Common myeloid progenitor, CD34-positive (primary cell): ENCODE data around the gene ITGA3.

ENCODE experiments used
- CTCF ChIA-PET: fragments of 350-600 bp; sonication (Branson Sonifier 250); formaldehyde crosslinking; loops from one replicate; lab custom pipeline; 2021; ENCODE audit warnings: antibody characterized with exemption; lab: Charles Lee
- POLR2A ChIA-PET: fragments of 350-600 bp; sonication (Branson Sonifier 250); formaldehyde crosslinking; loops from one replicate; lab custom pipeline; 2021; ENCODE audit warnings: antibody characterized with exemption; lab: Charles Lee
- DNase-seq, 3 donors: peaks; one replicate each; pipeline versions ENCODE4 v3.0.0 to v3.0.0-alpha.2; 2013
- H3K27ac ChIP-seq, 2 experiments: 1 replicate in 1 of 2; 2 replicates in 1 of 2; pipeline ENCODE4 v1.7.0; 2013; ENCODE audit warnings: inconsistent platforms in 2 of 2, low read length in 2 of 2, mild to moderate bottlenecking in 2 of 2, low read depth in 1 of 2, moderate library complexity in 1 of 2; ENCODE audit not compliant: severe bottlenecking in 2 of 2, insufficient read depth in 1 of 2, poor library complexity in 1 of 2
- H3K27me3 ChIP-seq, 5 experiments: replicated peaks in 2 of 5; 1 replicate in 3 of 5; 2 replicates in 2 of 5; pipeline versions ENCODE4 v1.6.1 to v1.7.0; 2013; ENCODE audit warnings: low read length in 4 of 5, mild to moderate bottlenecking in 2 of 5, moderate library complexity in 2 of 5, inconsistent platforms in 1 of 5; ENCODE audit not compliant: insufficient read depth in 5 of 5, control insufficient read depth in 4 of 5
- H3K36me3 ChIP-seq, 4 experiments: 1 replicate in 2 of 4; 2 replicates in 2 of 4; pipeline versions ENCODE4 v1.6.1 to v1.7.0; 2013; ENCODE audit warnings: low read length in 3 of 4, control low read depth in 1 of 4, mild to moderate bottlenecking in 1 of 4; ENCODE audit not compliant: control insufficient read depth in 4 of 4, insufficient read depth in 4 of 4
- H3K4me1 ChIP-seq, 4 experiments: 1 replicate in 3 of 4; 2 replicates in 1 of 4; pipeline versions ENCODE4 v1.6.1 to v1.7.1; 2013; ENCODE audit warnings: low read length in 3 of 4, mild to moderate bottlenecking in 3 of 4, control low read depth in 1 of 4, inconsistent platforms in 1 of 4, moderate library complexity in 1 of 4; ENCODE audit not compliant: control insufficient read depth in 4 of 4, insufficient read depth in 4 of 4; ENCODE audit errors: control extremely low read depth in 1 of 4
- H3K4me3 ChIP-seq, 7 experiments: 1 replicate in 4 of 7; 2 replicates in 3 of 7; pipeline versions ENCODE4 v1.5.1 to v1.7.0; 2013; ENCODE audit warnings: mild to moderate bottlenecking in 7 of 7, low read length in 6 of 7, moderate library complexity in 6 of 7, inconsistent platforms in 2 of 7, low read depth in 2 of 7, control low read depth in 1 of 7; ENCODE audit not compliant: insufficient read depth in 4 of 7, control insufficient read depth in 1 of 7; ENCODE audit errors: extremely low read depth in 1 of 7
- H3K9me3 ChIP-seq, 5 experiments: 1 replicate in 4 of 5; 2 replicates in 1 of 5; pipeline versions ENCODE4 v1.6.1 to v1.7.1; 2013; ENCODE audit warnings: low read length in 4 of 5, mild to moderate bottlenecking in 2 of 5, inconsistent platforms in 1 of 5, low read depth in 1 of 5, moderate library complexity in 1 of 5; ENCODE audit not compliant: control insufficient read depth in 4 of 5, insufficient read depth in 2 of 5; ENCODE audit errors: control extremely low read depth in 1 of 5
- WGBS: methylation state at CpG from one replicate; pipeline ENCODE4 v1.1.5; 2013; ENCODE audit not compliant: insufficient coverage; 5-methylcytosine and 5-hydroxymethylcytosine counted together

The ITGA3 gene

DNA sequence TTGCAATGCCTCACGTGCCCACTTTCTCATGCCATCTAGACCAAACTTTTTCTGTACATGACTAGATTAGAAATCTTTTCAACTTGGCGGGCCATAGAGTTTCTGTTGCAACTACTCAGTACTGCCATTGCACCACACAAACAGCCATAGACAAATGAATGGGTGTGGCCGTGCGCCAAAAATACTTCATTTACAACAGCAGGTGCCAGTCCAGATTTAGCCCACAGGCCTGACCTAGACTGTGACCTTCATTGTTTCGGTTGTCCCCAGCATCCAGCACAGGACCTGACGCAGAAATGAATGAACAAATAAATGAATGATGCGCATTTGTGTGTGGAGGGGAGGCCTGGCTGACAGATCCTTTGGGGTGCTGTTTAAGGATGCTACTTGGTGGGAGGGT is 24.9 kb downstream of the ITGA3 start:
- no peak for DNase-seq
- no peaks in the 10 kb centered on the region for H3K9me3 ChIP-seq
- POLR2A ChIA-PET, result interaction anchor here (1.6 kb wide), 1 partner anchor 13 kb away, joined by 3 read pairs; no protein-coding TSS in a partner anchor
- no peak overlapping the region for H3K4me3 ChIP-seq
- no peaks in the 10 kb centered on the region for H3K4me1 ChIP-seq
- no peak overlapping the region for H3K27ac ChIP-seq
- no peaks in the 10 kb centered on the region for H3K36me3 ChIP-seq
- WGBS, result 91% methylated on average over 7 of the region's 7 CpGs
- CTCF ChIA-PET, result interaction anchor here (1.2 kb wide), 1 partner anchor 49 kb away, joined by 4 read pairs; no protein-coding TSS in a partner anchor
- peaks cover 0 to 13% (median 0%) of the 10 kb centered on the region in 5 experiments for H3K27me3 ChIP-seq

DNA sequence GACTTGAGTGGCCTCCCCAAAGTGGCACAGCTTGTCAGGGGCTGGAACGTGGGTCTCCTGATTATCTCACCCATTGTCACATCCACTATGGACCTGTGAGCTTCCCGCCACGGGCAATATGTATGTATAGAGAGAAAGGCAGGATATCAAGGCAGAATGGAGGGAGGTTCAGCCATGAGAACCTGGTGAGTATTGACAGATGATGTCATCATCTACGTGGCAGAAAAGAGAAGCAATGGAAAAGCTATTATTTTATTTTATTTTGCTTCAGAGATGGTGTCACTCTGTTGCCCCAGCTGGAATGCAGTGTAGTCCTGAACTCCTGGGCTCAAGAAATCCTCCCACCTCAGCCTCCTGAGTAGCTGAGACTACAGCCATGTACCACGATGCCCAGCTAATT is 25.8 kb downstream of the ITGA3 start:
- H3K27ac ChIP-seq, result no peak overlapping the region

DNA sequence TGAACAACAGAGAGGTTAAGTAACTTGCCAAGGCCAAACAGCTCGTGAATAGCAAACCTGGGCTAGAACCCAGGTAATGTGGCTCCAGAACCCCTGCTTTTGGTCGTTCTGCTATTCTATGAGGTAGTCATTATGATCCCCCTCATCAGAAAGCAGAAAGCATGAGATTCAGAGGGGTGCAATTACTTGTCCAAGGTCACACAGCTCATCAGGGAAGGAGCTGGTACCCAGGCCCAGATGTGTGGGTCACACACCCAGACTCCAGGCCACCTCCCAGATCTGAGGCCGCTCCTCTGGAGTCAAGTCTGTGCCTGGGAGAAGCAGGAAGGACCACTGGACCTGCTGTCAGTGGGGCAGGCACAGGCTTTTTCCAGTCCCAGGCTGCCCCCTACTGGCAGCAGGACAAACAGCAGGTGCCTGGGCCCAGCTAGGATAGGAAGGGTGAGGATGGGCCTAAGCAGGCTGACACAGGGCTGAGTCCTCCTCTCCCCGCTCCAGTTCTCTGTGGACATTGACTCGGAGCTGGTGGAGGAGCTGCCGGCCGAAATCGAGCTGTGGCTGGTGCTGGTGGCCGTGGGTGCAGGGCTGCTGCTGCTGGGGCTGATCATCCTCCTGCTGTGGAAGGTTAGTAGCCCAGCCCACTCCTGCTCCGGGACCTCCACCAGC is 31.5 kb downstream of the ITGA3 start:
- 65% methylated on average over 10 of the region's 10 CpGs for WGBS
- no peak overlapping the region for H3K4me3 ChIP-seq
- no peak overlapping the region for H3K27ac ChIP-seq
- no peaks in the 10 kb centered on the region for H3K36me3 ChIP-seq
- H3K9me3 ChIP-seq, result no peaks in the 10 kb centered on the region
- no peaks in the 10 kb centered on the region for H3K4me1 ChIP-seq
- CTCF ChIA-PET, result interaction anchor here (0.6 to 2.6 kb wide), 21 partner anchors 9 to 229 kb away, joined by 3 to 30 read pairs (median 4); partner anchors contain the start of gene ITGA3
- H3K27me3 ChIP-seq, result no peaks in the 10 kb centered on the region
- DNase-seq, result peak; percentile 51 to 73 (median 72)
- POLR2A ChIA-PET, result no interaction called here

More for the DNA sequence above, 25.8 kb downstream of the ITGA3 start:
- no peak for DNase-seq
- Histone ChIP-seq H3K9me3 (no peaks in the 10 kb centered on the region), H3K36me3 (no peaks in the 10 kb centered on the region), H3K4me3 (no peak overlapping the region), H3K27me3 (peaks cover 0 to 12% (median 0%) of the 10 kb centered on the region in 5 experiments), H3K4me1 (no peaks in the 10 kb centered on the region)
- ChIA-PET CTCF (interaction anchor here (0.9 to 1.7 kb wide), 5 partner anchors 8 to 55 kb away, joined by 3 to 6 read pairs (median 3); no protein-coding TSS in a partner anchor), POLR2A (no interaction called here)
- WGBS, result 100% methylated on average over 2 of the region's 5 CpGs

DNA sequence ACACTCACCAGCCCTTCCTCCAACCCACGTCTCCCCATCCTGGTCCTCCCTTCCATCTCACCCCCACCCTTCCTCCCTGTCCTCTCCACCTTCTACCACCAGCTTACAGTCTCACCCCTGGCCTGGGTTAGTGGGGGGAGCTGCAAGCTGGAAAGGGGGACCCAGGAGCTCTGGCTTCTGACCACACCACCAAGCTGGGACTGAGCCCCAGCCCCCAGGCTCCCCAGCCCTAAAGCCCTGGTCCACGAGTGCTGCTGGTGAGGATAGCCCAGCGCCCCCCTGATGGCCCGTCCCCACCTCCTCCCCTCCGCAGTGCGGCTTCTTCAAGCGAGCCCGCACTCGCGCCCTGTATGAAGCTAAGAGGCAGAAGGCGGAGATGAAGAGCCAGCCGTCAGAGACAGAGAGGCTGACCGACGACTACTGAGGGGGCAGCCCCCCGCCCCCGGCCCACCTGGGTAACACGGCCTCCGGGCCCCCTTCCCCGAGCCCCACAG is 32.0 kb downstream of the ITGA3 start:
- Histone ChIP-seq H3K27ac (no peak overlapping the region), H3K9me3 (no peaks in the 10 kb centered on the region), H3K4me1 (no peaks in the 10 kb centered on the region), H3K4me3 (no peak overlapping the region), H3K36me3 (no peaks in the 10 kb centered on the region), H3K27me3 (no peaks in the 10 kb centered on the region)
- POLR2A ChIA-PET, result no interaction called here
- WGBS, result 93% methylated on average over 8 of the region's 19 CpGs
- CTCF ChIA-PET, result interaction anchor here (0.7 to 2.6 kb wide), 19 partner anchors 9 to 229 kb away, joined by 3 to 30 read pairs (median 5); partner anchors contain the start of gene ITGA3
- no peak for DNase-seq

DNA sequence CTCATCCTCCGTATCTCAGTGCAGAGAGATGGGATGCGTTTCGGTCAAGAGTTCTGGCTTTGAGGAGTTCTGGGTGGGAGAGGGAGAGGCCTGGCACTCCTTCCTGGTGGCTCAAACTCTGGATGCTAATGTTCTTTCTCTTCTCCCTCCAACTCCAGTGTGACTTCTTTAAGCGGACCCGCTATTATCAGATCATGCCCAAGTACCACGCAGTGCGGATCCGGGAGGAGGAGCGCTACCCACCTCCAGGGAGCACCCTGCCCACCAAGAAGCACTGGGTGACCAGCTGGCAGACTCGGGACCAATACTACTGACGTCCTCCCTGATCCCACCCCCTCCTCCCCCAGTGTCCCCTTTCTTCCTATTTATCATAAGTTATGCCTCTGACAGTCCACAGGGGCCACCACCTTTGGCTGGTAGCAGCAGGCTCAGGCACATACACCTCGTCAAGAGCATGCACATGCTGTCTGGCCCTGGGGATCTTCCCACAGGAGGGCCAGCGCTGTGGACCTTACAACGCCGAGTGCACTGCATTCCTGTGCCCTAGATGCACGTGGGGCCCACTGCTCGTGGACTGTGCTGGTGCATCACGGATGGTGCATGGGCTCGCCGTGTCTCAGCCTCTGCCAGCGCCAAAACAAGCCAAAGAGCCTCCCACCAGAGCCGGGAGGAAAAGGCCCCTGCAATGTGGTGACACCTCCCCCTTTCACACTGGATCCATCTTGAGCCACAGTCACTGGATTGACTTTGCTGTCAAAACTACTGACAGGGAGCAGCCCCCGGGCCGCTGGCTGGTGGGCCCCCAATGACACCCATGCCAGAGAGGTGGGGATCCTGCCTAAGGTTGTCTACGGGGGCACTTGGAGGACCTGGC is 33.3 kb downstream of the ITGA3 start:
- Histone ChIP-seq H3K36me3 (no peaks in the 10 kb centered on the region), H3K4me3 (no peak overlapping the region), H3K27me3 (no peaks in the 10 kb centered on the region), H3K4me1 (peaks cover 0 to 3% (median under 1%) of the 10 kb centered on the region in 4 experiments), H3K27ac (no peak overlapping the region), H3K9me3 (no peaks in the 10 kb centered on the region)
- POLR2A ChIA-PET, result no interaction called here
- CTCF ChIA-PET, result interaction anchor here (1.9 to 2.7 kb wide), 5 partner anchors 8 to 88 kb away, joined by 8 to 30 read pairs (median 12); partner anchors contain the start of gene ITGA3
- no peak for DNase-seq
- WGBS, result 98% methylated on average over 24 of the region's 25 CpGs

DNA sequence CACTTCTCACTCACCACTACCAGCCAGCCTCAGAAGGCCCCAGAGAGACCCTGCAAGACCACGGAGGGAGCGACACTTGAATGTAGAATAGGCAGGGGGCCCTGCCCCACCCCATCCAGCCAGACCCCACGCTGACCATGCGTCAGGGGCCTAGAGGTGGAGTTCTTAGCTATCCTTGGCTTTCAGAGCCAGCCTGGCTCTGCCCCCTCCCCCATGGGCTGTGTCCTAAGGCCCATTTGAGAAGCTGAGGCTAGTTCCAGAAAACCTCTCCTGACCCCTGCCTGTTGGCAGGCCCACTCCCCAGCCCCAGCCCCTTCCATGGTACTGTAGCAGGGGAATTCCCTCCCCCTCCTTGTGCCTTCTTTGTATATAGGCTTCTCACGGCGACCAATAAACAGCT is 34.2 kb downstream of the ITGA3 start:
- H3K27ac ChIP-seq, result no peak overlapping the region
- POLR2A ChIA-PET, result no interaction called here
- H3K9me3 ChIP-seq, result no peaks in the 10 kb centered on the region
- no peak overlapping the region for H3K4me3 ChIP-seq
- peaks cover 0 to 8% (median 6%) of the 10 kb centered on the region in 4 experiments for H3K4me1 ChIP-seq
- no peaks in the 10 kb centered on the region for H3K27me3 ChIP-seq
- 88% methylated on average over 4 of the region's 6 CpGs for WGBS
- CTCF ChIA-PET, result interaction anchor here (0.8 to 11.8 kb wide), 3 partner anchors 24 to 232 kb away, joined by 3 to 134 read pairs (median 16); no protein-coding TSS in a partner anchor
- DNase-seq, result no peak
- no peaks in the 10 kb centered on the region for H3K36me3 ChIP-seq
